ENCODE results near the gene PLA2G5.

DNA sequence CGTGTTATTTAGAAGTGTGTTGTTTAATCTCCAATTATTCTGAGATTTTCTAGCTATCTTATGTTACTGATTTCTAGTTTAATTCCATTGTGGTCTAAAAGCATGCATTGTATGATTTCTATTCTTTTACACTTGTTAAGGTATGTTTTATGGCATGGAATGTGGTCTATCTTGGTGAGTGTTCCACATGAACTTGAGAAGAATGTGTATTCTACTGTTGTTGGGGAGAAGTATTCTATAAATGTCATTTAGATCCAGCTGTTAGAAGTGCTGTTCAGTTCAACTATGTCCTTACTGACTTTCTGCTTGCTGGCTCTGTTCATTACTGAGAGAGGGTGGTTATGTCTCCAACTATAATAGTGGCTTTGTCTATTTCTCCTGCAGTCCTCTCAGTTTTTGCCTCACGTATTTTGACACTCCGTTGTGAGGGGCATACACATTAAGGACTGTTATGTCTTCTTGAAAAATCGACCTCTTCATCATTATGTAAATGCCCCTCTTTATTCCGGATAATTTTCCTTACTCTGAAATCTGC lies 12.0 kb upstream of the PLA2G5 start:
- TF ChIP-seq, protein P1, sequence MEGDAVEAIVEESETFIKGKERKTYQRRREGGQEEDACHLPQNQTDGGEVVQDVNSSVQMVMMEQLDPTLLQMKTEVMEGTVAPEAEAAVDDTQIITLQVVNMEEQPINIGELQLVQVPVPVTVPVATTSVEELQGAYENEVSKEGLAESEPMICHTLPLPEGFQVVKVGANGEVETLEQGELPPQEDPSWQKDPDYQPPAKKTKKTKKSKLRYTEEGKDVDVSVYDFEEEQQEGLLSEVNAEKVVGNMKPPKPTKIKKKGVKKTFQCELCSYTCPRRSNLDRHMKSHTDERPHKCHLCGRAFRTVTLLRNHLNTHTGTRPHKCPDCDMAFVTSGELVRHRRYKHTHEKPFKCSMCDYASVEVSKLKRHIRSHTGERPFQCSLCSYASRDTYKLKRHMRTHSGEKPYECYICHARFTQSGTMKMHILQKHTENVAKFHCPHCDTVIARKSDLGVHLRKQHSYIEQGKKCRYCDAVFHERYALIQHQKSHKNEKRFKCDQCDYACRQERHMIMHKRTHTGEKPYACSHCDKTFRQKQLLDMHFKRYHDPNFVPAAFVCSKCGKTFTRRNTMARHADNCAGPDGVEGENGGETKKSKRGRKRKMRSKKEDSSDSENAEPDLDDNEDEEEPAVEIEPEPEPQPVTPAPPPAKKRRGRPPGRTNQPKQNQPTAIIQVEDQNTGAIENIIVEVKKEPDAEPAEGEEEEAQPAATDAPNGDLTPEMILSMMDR (IDR thresholded peaks at IDR 0.05; ENCODE audit: low read length) = no peak
- no peak for TF ChIP-seq EZH2 (optimal IDR thresholded peaks at IDR 0.05; ENCODE audit: low read depth, low read length)

Measured in MM.1S (cell line).